Measurements from ENCODE around the gene MIOS.

The MIOS gene

GRCh38 chr7:7584653-7585052, 18.0 kb downstream of the MIOS start:
- DNase-seq = no peak

- no peak for DNase-seq
Measured at GRCh38 chr7:7585241-7585928, 18.7 kb downstream of the MIOS start.

- peak in 1 of 2 donors; percentile 54 for DNase-seq
Measured at GRCh38 chr7:7595451-7595850, 28.8 kb downstream of the MIOS start.

- DNase-seq = peak; percentile 1 to 27
Measured at GRCh38 chr7:7596176-7596575, 29.5 kb downstream of the MIOS start.

- no peak for DNase-seq
Measured at GRCh38 chr7:7607010-7607409, 40.3 kb downstream of the MIOS start.

GRCh38 chr7:7609330-7609729, 42.6 kb downstream of the MIOS start:
- DNase-seq = no peak

- DNase-seq = no peak
Measured at GRCh38 chr7:7612519-7612918, 45.8 kb downstream of the MIOS start.

GRCh38 chr7:7613210-7613609, 46.5 kb downstream of the MIOS start:
- no peak for DNase-seq

- DNase-seq = no peak
Measured at GRCh38 chr7:7614018-7614741, 47.5 kb downstream of the MIOS start.

- no peak for DNase-seq
Measured at GRCh38 chr7:7617550-7617949, 50.9 kb downstream of the MIOS start.

GRCh38 chr7:7618410-7618809, 51.7 kb downstream of the MIOS start:
- no peak for DNase-seq

- no peak for DNase-seq
Measured at GRCh38 chr7:7620236-7620635, 53.6 kb downstream of the MIOS start.

GRCh38 chr7:7620644-7621210, 54.0 kb downstream of the MIOS start:
- DNase-seq = no peak

- DNase-seq = no peak
Measured at GRCh38 chr7:7628476-7628875, 61.8 kb downstream of the MIOS start.

GRCh38 chr7:7630626-7631329, 64.1 kb downstream of the MIOS start:
- DNase-seq = no peak

- DNase-seq = no peak
Measured at GRCh38 chr7:7639421-7639820, 72.7 kb downstream of the MIOS start.

- peak; percentile 63 to 74 for DNase-seq
Measured at GRCh38 chr7:7639847-7640220, 73.2 kb downstream of the MIOS start.

- peak; percentile 99 for DNase-seq
Measured at GRCh38 chr7:7640221-7641128, 73.8 kb downstream of the MIOS start, which contains the start of gene UMAD1. UMAD1 (plus strand) TSS chr7:7640752; CDS start chr7:7673372, 32,620 bp downstream.

- no peak for DNase-seq
Measured at GRCh38 chr7:7641129-7641663, 74.5 kb downstream of the MIOS start.

- DNase-seq = no peak
Measured at GRCh38 chr7:7642081-7642480, 75.4 kb downstream of the MIOS start.

- DNase-seq = no peak
Measured at GRCh38 chr7:7647495-7648036, 80.9 kb downstream of the MIOS start.

- DNase-seq = no peak
Measured at GRCh38 chr7:7650682-7651206, 84.1 kb downstream of the MIOS start.
